Ovary (tissue), 3 donors: ENCODE results near the gene RHOC.

Experiments
- CTCF ChIP-seq, 3 donors: fragments of 450-650 bp in 2 of 3; fragments of 200-600 bp in 1 of 3; IDR thresholded peaks; one replicate each; pipeline versions ENCODE4 v1.5.1 to v1.8.0; 2016 to 2022; ENCODE audit warnings: antibody characterized with exemption in 3 of 3, mild to moderate bottlenecking in 1 of 3
- POLR2A ChIP-seq: fragments of 450-650 bp; IDR thresholded peaks from one replicate; pipeline ENCODE4 v1.6.1; 2017; ENCODE audit warnings: antibody characterized with exemption, mild to moderate bottlenecking, moderate library complexity
- donor health status: DM: no; HTN: no; CAD: no.

GRCh38 chr1:112696578-112697314 lies 10.2 kb downstream of the RHOC start:
- TF ChIP-seq CTCF (IDR thresholded peaks at IDR 0.05) (no peak), POLR2A (no peak)
